ENCODE results near the gene POU6F2. TPM values are rescaled to one million over a fixed set of nuclear protein-coding genes. Genes with fewer than 3 reads are reported as not detected.

Gene POU6F2
- total and polyA plus RNA-seq, 9 of the 15 experiments (the other 6 are each of a cell fraction or from before 2014, with no cell fraction given) = 0.29 to 1.5 (median 0.96) TPM

- TF ChIP-seq ZNF407 (IDR thresholded peaks at IDR 0.05; ENCODE audit: low read depth) = no peak
- TF ChIP-seq IRF9 (tag; IDR thresholded peaks at IDR 0.05) = no peak
- TF ChIP-seq GATA2 (CRISPR knock-in tag; IDR thresholded peaks at IDR 0.05) = no peak
- TF ChIP-seq ELF2 (CRISPR knock-in tag; IDR thresholded peaks at IDR 0.05) = no peak
- TF ChIP-seq LEF1 (IDR thresholded peaks at IDR 0.05) = no peak
- no peak for TF ChIP-seq ZNF778 (CRISPR knock-in tag; IDR thresholded peaks at IDR 0.05)
- no peak for TF ChIP-seq ZBTB40 (IDR thresholded peaks at IDR 0.05)
- no peak for TF ChIP-seq ZBTB40 (CRISPR knock-in tag; IDR thresholded peaks at IDR 0.05)
- 0 out of 2 replicates have a peak, but pooled peaks have one; percentile 36 for TF ChIP-seq MAFF (IDR thresholded peaks at IDR 0.05; ENCODE audit: low read length)
- no peak for TF ChIP-seq CBFA2T2 (conservative IDR thresholded peaks at IDR 0.05)
Observed at GRCh38 chr7:39142750-39143149, 165.0 kb downstream of the POU6F2 start (continued).
